Esophagus squamous epithelium (tissue), 4 donors: ENCODE data around the gene EYS.

Experiments
- CTCF ChIP-seq, 6 experiments: fragments of 450-650 bp in 4 of 6; fragments of 200-600 bp in 2 of 6; sonication (generic) in 2 of 6; IDR thresholded peaks; one replicate each; pipeline ENCODE4 v1.5.1; 2016 to 2019; ENCODE audit warnings: antibody characterized with exemption in 6 of 6, mild to moderate bottlenecking in 4 of 6, moderate library complexity in 4 of 6
- POLR2A ChIP-seq, 4 donors: fragments of 450-650 bp; IDR thresholded peaks; one replicate each; pipeline ENCODE4 v1.6.1; 2017; ENCODE audit warnings: antibody characterized with exemption in 4 of 4, mild to moderate bottlenecking in 4 of 4, moderate library complexity in 3 of 4

- TF ChIP-seq CTCF (IDR thresholded peaks at IDR 0.05): no peak
- no peak for TF ChIP-seq POLR2A (IDR thresholded peaks at IDR 0.05)
Observed at GRCh38 chr6:63910863-63911551, 1796.0 kb downstream of the EYS start.
